Renal cortex interstitium (tissue), 11 donors: Measurements from ENCODE around the gene PARN. TPM values are rescaled to one million over a fixed set of nuclear protein-coding genes. Genes with fewer than 3 reads are reported as not detected.
"Not testable (repeated sequence)": the region's sequence is repeated elsewhere in the genome, so short reads cannot be mapped to it uniquely, and the experiment has no call there.

ENCODE experiments used
- DNase-seq, 11 donors: peaks; one replicate each; pipeline ENCODE4 v3.0.0-alpha.2; 2013; ENCODE audit warnings: low read depth in 9 of 11, low spot score in 4 of 11; ENCODE audit errors: extremely low read depth in 1 of 11
- polyA plus RNA-seq, 3 donors: library from polyadenylated mRNA; unstranded; fragments of 120-200 nt; gene quantifications; one replicate each; pipeline ENCODE4 v1.2.1, GENCODE V29; 2013; ENCODE audit not compliant: insufficient read length in 3 of 3

Gene PARN
- polyA plus RNA-seq, 3 donors = 35.3 to 44.3 (median 35.3) TPM

GRCh38 chr16:14400978-14401710 is 228.9 kb downstream of the PARN start:
- not testable (repeated sequence) for DNase-seq

GRCh38 chr16:14400285-14400977 is 229.6 kb downstream of the PARN start:
- DNase-seq = no peak

- peak in 1 of 11 donors; percentile 19 for DNase-seq
These were observed 230.4 kb downstream of the PARN start for GRCh38 chr16:14399378-14400284.

- no peak for DNase-seq
These were observed 231.9 kb downstream of the PARN start for GRCh38 chr16:14398014-14398717.

- DNase-seq = not testable (repeated sequence)
These were observed 234.3 kb downstream of the PARN start for GRCh38 chr16:14395710-14396304.

- no peak for DNase-seq
These were observed 235.2 kb downstream of the PARN start for GRCh38 chr16:14394834-14395233.

GRCh38 chr16:14392960-14393359 is 237.1 kb downstream of the PARN start:
- DNase-seq = no peak

- no peak for DNase-seq
These were observed 240.7 kb downstream of the PARN start for GRCh38 chr16:14389359-14389758.

GRCh38 chr16:14388243-14388642 is 241.8 kb downstream of the PARN start:
- no peak for DNase-seq

GRCh38 chr16:14386115-14386514 is 243.9 kb downstream of the PARN start:
- no peak for DNase-seq

Other genes starting within 250 kb of the PARN start
- 10 to 100 TPM; 63.0 to 80.4 (median 64.2) TPM for gene BFAR, start 2.7 kb upstream of the PARN start, polyA plus RNA-seq
- gene PLA2G10, start 64.0 kb upstream of the PARN start, polyA plus RNA-seq = under 1 TPM; 0.26 to 0.77 (median 0.47) TPM
- gene NPIPA3, start 73.2 kb upstream of the PARN start, polyA plus RNA-seq = 10 to 100 TPM in 1 of 3 donors, 1 to 10 TPM in 1, not detected in 1; 2.1 to 19.0 TPM
- 1 to 10 TPM in 1 of 3 donors, not detected in 2; 9.8 TPM for gene NPIPA2, start 112.3 kb upstream of the PARN start, polyA plus RNA-seq
- gene NOMO1, start 203.5 kb upstream of the PARN start, polyA plus RNA-seq = 10 to 100 TPM; 71.8 to 86.5 (median 77.8) TPM